ENCODE measurements around the gene MATK. TPM values are rescaled to one million over a fixed set of nuclear protein-coding genes. Genes with fewer than 3 reads are reported as not detected.

The MATK gene
- total RNA-seq, 2 donors from 2014 or later = 7.4 to 27.8 TPM

- peaks cover 0 to 13% of the 10 kb centered on the region in 2 donors for H3K36me3 Mint-ChIP-seq
- no peaks in the 10 kb centered on the region for H3K9me3 Mint-ChIP-seq
- no peak for ATAC-seq
- H3K27ac Mint-ChIP-seq = no peak overlapping the region
- DNase-seq (ENCODE audit: low spot score in 2 of 2) = no peak
Measured at GRCh38 chr19:3751236-3751635, 34.9 kb downstream of the MATK start.

GRCh38 chr19:3750211-3750610 lies 36.0 kb downstream of the MATK start:
- no peak for DNase-seq (ENCODE audit: low spot score in 2 of 2)
- no peaks in the 10 kb centered on the region for H3K9me3 Mint-ChIP-seq
- no peak overlapping the region for H3K27ac Mint-ChIP-seq
- ATAC-seq = no peak
- H3K36me3 Mint-ChIP-seq = peaks cover 0 to 13% of the 10 kb centered on the region in 2 donors

GRCh38 chr19:3748965-3749364 lies 37.2 kb downstream of the MATK start:
- ATAC-seq (no peak), DNase-seq (ENCODE audit: low spot score in 2 of 2) (no peak)
- Mint-ChIP-seq H3K36me3 (peaks cover 0 to 6% of the 10 kb centered on the region in 2 donors), H3K27ac (no peak overlapping the region), H3K9me3 (no peaks in the 10 kb centered on the region)

GRCh38 chr19:3746371-3747056 lies 39.7 kb downstream of the MATK start:
- peaks cover 0 to 6% of the 10 kb centered on the region in 2 donors for H3K36me3 Mint-ChIP-seq
- DNase-seq (ENCODE audit: low spot score in 2 of 2) = no peak
- H3K9me3 Mint-ChIP-seq = no peaks in the 10 kb centered on the region
- no peak for ATAC-seq
- H3K27ac Mint-ChIP-seq = no peak overlapping the region

- no peak overlapping the region for H3K27ac Mint-ChIP-seq
- DNase-seq (ENCODE audit: low spot score in 2 of 2) = no peak
- no peaks in the 10 kb centered on the region for H3K9me3 Mint-ChIP-seq
- ATAC-seq = no peak
- peaks cover 0 to 3% of the 10 kb centered on the region in 2 donors for H3K36me3 Mint-ChIP-seq
Measured at GRCh38 chr19:3745363-3746045, 40.7 kb downstream of the MATK start.

GRCh38 chr19:3743486-3743885 lies 42.7 kb downstream of the MATK start:
- Mint-ChIP-seq H3K27ac (peak overlapping the region in 1 of 2 donors; percentile 25), H3K9me3 (no peaks in the 10 kb centered on the region), H3K36me3 (no peaks in the 10 kb centered on the region)
- ATAC-seq (no peak), DNase-seq (ENCODE audit: low spot score in 2 of 2) (no peak)

GRCh38 chr19:3740431-3740830 lies 45.8 kb downstream of the MATK start:
- Mint-ChIP-seq H3K27ac (no peak overlapping the region), H3K9me3 (no peaks in the 10 kb centered on the region), H3K36me3 (no peaks in the 10 kb centered on the region)
- ATAC-seq = no peak
- no peak for DNase-seq (ENCODE audit: low spot score in 2 of 2)

GRCh38 chr19:3738477-3739220 lies 47.5 kb downstream of the MATK start:
- no peak for DNase-seq (ENCODE audit: low spot score in 2 of 2)
- H3K36me3 Mint-ChIP-seq = no peaks in the 10 kb centered on the region
- no peak for ATAC-seq
- H3K27ac Mint-ChIP-seq = peak overlapping the region; percentile 44 to 68
- H3K9me3 Mint-ChIP-seq = no peaks in the 10 kb centered on the region

GRCh38 chr19:3737487-3738205 lies 48.5 kb downstream of the MATK start:
- Mint-ChIP-seq H3K27ac (peak overlapping the region in 1 of 2 donors; percentile 31), H3K36me3 (no peaks in the 10 kb centered on the region), H3K9me3 (no peaks in the 10 kb centered on the region)
- ATAC-seq = peak in 1 of 2 donors; percentile 16
- no peak for DNase-seq (ENCODE audit: low spot score in 2 of 2)

- H3K36me3 Mint-ChIP-seq = no peaks in the 10 kb centered on the region
- no peak for DNase-seq (ENCODE audit: low spot score in 2 of 2)
- no peak overlapping the region for H3K27ac Mint-ChIP-seq
- no peak for ATAC-seq
- H3K9me3 Mint-ChIP-seq = no peaks in the 10 kb centered on the region
Measured at GRCh38 chr19:3736106-3736724, 50.0 kb downstream of the MATK start.

- ATAC-seq (no peak), DNase-seq (ENCODE audit: low spot score in 2 of 2) (no peak)
- Mint-ChIP-seq H3K27ac (no peak overlapping the region), H3K36me3 (no peaks in the 10 kb centered on the region), H3K9me3 (no peaks in the 10 kb centered on the region)
Measured at GRCh38 chr19:3734310-3734600, 51.9 kb downstream of the MATK start.

GRCh38 chr19:3733549-3734309 lies 52.5 kb downstream of the MATK start:
- H3K36me3 Mint-ChIP-seq = no peaks in the 10 kb centered on the region
- DNase-seq (ENCODE audit: low spot score in 2 of 2) = no peak
- ATAC-seq = no peak
- H3K9me3 Mint-ChIP-seq = no peaks in the 10 kb centered on the region
- H3K27ac Mint-ChIP-seq = no peak overlapping the region

- no peaks in the 10 kb centered on the region for H3K9me3 Mint-ChIP-seq
- ATAC-seq (no peak), DNase-seq (ENCODE audit: low spot score in 2 of 2) (no peak)
- no peaks in the 10 kb centered on the region for H3K36me3 Mint-ChIP-seq
- H3K27ac Mint-ChIP-seq = no peak overlapping the region
Measured at GRCh38 chr19:3732108-3732507, 54.1 kb downstream of the MATK start.

- no peaks in the 10 kb centered on the region for H3K9me3 Mint-ChIP-seq
- no peak for DNase-seq (ENCODE audit: low spot score in 2 of 2)
- H3K36me3 Mint-ChIP-seq = no peaks in the 10 kb centered on the region
- H3K27ac Mint-ChIP-seq = no peak overlapping the region
- ATAC-seq = no peak
Measured at GRCh38 chr19:3730457-3730958, 55.7 kb downstream of the MATK start.

Measured in activated naive CD4-positive, alpha-beta T cell treated with anti-CD3 and anti-CD28 coated beads, Interleukin-2, amount 50 U/mL, for 72 hours (primary cell).